ENCODE results near the gene COX7A2.

Gene COX7A2

GRCh38 chr6:75196081-75196687 lies 47.4 kb downstream of the COX7A2 start:
- intact Hi-C loops (cut with DNase I; ENCODE audit: low total_unique reads) = no loop called here
- Histone ChIP-seq H3K27ac (no peak overlapping the region), H3K4me1 (peaks cover 0 to 32% (median 2%) of the 10 kb centered on the region in 4 donors), H3K4me3 (no peak overlapping the region), H3K36me3 (peaks cover 0 to 25% (median 0%) of the 10 kb centered on the region in 3 donors), H3K9me3 (no peaks in the 10 kb centered on the region), H3K27me3 (no peaks in the 10 kb centered on the region)
- no peak for DNase-seq
- TF ChIP-seq CTCF (IDR thresholded peaks at IDR 0.05) = no peak

GRCh38 chr6:75188221-75188925 lies 55.2 kb downstream of the COX7A2 start:
- H3K9me3 ChIP-seq = no peaks in the 10 kb centered on the region
- H3K27me3 ChIP-seq = no peaks in the 10 kb centered on the region
- peaks cover 6 to 24% (median 7%) of the 10 kb centered on the region in 3 donors for H3K36me3 ChIP-seq
- H3K4me1 ChIP-seq = peaks cover 0 to 2% (median 0%) of the 10 kb centered on the region in 4 donors
- TF ChIP-seq CTCF (IDR thresholded peaks at IDR 0.05) = no peak
- no peak for DNase-seq
- intact Hi-C loops (cut with DNase I; ENCODE audit: low total_unique reads) = no loop called here
- H3K27ac ChIP-seq = no peak overlapping the region
- H3K4me3 ChIP-seq = no peak overlapping the region
